ENCODE results near the gene PLPP2.

DNA sequence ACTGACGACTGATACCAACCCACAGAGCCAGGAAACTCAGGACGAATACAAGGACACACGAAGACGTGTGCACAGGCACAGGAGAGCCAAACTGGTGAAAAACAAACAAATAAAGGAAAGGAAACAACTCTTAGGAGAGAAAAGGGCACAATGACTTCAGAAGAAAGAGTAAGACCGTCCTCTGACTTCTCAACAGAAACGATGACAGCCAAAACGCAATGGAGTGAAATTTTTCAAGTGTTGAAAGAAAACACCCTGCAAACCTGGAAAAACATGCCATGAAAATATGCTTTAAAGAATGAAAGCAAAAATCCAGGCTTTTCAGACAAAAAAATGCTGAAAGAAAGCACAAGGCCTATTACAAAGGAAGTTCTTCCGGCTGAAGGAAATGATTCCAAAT, 24.6 kb upstream of the PLPP2 start:
- TF ChIP-seq, protein P1, sequence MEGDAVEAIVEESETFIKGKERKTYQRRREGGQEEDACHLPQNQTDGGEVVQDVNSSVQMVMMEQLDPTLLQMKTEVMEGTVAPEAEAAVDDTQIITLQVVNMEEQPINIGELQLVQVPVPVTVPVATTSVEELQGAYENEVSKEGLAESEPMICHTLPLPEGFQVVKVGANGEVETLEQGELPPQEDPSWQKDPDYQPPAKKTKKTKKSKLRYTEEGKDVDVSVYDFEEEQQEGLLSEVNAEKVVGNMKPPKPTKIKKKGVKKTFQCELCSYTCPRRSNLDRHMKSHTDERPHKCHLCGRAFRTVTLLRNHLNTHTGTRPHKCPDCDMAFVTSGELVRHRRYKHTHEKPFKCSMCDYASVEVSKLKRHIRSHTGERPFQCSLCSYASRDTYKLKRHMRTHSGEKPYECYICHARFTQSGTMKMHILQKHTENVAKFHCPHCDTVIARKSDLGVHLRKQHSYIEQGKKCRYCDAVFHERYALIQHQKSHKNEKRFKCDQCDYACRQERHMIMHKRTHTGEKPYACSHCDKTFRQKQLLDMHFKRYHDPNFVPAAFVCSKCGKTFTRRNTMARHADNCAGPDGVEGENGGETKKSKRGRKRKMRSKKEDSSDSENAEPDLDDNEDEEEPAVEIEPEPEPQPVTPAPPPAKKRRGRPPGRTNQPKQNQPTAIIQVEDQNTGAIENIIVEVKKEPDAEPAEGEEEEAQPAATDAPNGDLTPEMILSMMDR (IDR thresholded peaks at IDR 0.05; ENCODE audit: poor library complexity) = no peak
- TF ChIP-seq EZH2 (IDR thresholded peaks at IDR 0.05; ENCODE audit: borderline replicate concordance) (no peak), EZH2phosphoT487 (IDR thresholded peaks at IDR 0.05; ENCODE audit: low read depth, severe bottlenecking, unreplicated experiment) (no peak)

All from hepatocyte (in vitro differentiated cells).